A549 (cell line): ENCODE data around the gene SORL1.

ENCODE experiments used
- CBX2 ChIP-seq: fragments of 200-600 bp; sonication (generic); IDR thresholded peaks from 2 replicates; pipeline ENCODE4 v1.6.1; 2016; ENCODE audit warnings: low read depth, mild to moderate bottlenecking, borderline replicate concordance
- CHD2 ChIP-seq: fragments of 150-350 bp; IDR thresholded peaks from 2 replicates; pipeline ENCODE4 v1.6.1; 2014; ENCODE audit warnings: low read length; ENCODE audit not compliant: partially characterized antibody
- CTCF ChIP-seq: fragments of >200 bp; sonication (Bioruptor Twin); formaldehyde crosslinking; IDR thresholded peaks from 3 replicates; pipeline ENCODE4 v1.5.1; 2016
- EP300 ChIP-seq, 2 experiments: fragments of >200 bp; sonication (Bioruptor Twin); formaldehyde crosslinking; IDR thresholded peaks; 2 replicates in 1 of 2; 3 replicates in 1 of 2; pipeline ENCODE4 v1.6.1; 2016 to 2017
- FOXS1 ChIP-seq: fragments of 250-450 bp; sonication (Bioruptor Pico); IDR thresholded peaks from 2 replicates; pipeline ENCODE4 v1.5.0; 2020; ENCODE audit warnings: mild to moderate bottlenecking, moderate library complexity
- KDM5A ChIP-seq: fragments of 200-600 bp; sonication (generic); IDR thresholded peaks from 2 replicates; pipeline ENCODE4 v1.6.1; 2016; ENCODE audit warnings: antibody characterized with exemption, mild to moderate bottlenecking
- MAX ChIP-seq: IDR thresholded peaks from 2 replicates; pipeline ENCODE4 v1.6.1; 2012
- NFE2L2 ChIP-seq: fragments of 150-350 bp; conservative IDR thresholded peaks from 2 replicates; pipeline ENCODE4 v1.6.1; 2014; ENCODE audit warnings: low read length
- POLR2A ChIP-seq: IDR thresholded peaks from 2 replicates; pipeline ENCODE4 v1.6.1; 2012; ENCODE audit warnings: mild to moderate bottlenecking, low read length

DNA sequence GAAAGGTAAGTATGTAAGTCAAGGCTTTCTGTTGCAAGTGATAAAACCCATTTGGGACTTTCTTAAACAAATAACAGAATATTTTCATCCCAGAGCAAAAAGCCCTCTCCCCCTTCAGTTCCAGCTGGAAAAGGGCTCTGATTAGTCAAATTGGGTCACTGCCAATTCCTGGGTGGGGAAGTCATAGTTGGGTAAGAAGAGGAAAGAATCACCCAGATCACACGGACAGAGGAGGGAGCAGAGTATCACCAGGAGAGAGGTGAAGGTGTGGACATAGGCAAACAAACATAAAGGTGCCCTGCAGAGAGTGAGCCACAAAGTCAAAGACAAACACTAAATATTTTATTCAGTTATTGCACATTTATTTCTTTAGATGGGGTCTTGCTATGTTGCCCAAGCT, 36.3 kb upstream of the SORL1 start:
- TF ChIP-seq CHD2 (no peak), CTCF (no peak), NFE2L2 (no peak), EP300 (IDR thresholded peaks at IDR 0.05) (no peak), POLR2A (no peak), MAX (no peak), FOXS1 (no peak), KDM5A (no peak), CBX2 (no peak)
